ENCODE data around the gene ERCC6L2.

DNA sequence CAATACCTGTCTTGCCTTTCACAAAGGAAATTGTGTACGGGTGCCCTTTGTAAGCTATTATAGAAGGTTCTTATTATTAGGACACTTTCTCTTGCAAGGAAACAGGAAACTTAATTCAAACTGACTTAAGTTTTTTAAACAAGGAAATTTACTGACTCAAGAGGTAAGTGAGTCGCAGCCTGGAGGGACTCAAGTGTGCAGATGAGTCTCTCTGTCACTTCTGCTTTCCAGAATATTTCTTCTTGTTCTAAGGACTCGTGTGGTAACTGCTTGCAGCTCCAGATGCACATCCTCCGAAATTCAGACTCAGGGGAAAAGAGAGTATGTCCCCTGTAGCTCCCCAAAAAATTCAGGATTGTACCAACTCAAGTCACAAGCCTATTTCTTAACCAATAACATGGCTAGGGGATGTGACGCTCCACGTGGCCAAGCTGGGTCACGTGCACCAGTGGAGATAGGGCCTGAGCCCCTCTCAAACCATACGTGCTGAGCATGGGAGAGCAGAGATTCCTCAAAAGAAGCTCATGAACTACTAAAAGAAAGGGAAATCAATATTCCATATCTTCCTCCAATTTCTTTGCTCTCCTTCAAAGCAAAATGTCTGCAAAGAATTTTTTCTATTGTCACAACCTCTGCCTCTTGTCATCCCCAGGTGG is 49.2 kb upstream of the ERCC6L2 start:
- TF ChIP-seq, protein P1, sequence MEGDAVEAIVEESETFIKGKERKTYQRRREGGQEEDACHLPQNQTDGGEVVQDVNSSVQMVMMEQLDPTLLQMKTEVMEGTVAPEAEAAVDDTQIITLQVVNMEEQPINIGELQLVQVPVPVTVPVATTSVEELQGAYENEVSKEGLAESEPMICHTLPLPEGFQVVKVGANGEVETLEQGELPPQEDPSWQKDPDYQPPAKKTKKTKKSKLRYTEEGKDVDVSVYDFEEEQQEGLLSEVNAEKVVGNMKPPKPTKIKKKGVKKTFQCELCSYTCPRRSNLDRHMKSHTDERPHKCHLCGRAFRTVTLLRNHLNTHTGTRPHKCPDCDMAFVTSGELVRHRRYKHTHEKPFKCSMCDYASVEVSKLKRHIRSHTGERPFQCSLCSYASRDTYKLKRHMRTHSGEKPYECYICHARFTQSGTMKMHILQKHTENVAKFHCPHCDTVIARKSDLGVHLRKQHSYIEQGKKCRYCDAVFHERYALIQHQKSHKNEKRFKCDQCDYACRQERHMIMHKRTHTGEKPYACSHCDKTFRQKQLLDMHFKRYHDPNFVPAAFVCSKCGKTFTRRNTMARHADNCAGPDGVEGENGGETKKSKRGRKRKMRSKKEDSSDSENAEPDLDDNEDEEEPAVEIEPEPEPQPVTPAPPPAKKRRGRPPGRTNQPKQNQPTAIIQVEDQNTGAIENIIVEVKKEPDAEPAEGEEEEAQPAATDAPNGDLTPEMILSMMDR (IDR thresholded peaks at IDR 0.05; ENCODE audit: poor library complexity, severe bottlenecking) = no peak
- no peak for TF ChIP-seq TAF1 (IDR thresholded peaks at IDR 0.05; ENCODE audit: low read depth)
- TF ChIP-seq POLR2AphosphoS5 (IDR thresholded peaks at IDR 0.05) = no peak
- no peak for TF ChIP-seq EZH2 (IDR thresholded peaks at IDR 0.05; ENCODE audit: borderline replicate concordance, insufficient read depth, low read length, poor library complexity, severe bottlenecking)
- TF ChIP-seq, protein P2, sequence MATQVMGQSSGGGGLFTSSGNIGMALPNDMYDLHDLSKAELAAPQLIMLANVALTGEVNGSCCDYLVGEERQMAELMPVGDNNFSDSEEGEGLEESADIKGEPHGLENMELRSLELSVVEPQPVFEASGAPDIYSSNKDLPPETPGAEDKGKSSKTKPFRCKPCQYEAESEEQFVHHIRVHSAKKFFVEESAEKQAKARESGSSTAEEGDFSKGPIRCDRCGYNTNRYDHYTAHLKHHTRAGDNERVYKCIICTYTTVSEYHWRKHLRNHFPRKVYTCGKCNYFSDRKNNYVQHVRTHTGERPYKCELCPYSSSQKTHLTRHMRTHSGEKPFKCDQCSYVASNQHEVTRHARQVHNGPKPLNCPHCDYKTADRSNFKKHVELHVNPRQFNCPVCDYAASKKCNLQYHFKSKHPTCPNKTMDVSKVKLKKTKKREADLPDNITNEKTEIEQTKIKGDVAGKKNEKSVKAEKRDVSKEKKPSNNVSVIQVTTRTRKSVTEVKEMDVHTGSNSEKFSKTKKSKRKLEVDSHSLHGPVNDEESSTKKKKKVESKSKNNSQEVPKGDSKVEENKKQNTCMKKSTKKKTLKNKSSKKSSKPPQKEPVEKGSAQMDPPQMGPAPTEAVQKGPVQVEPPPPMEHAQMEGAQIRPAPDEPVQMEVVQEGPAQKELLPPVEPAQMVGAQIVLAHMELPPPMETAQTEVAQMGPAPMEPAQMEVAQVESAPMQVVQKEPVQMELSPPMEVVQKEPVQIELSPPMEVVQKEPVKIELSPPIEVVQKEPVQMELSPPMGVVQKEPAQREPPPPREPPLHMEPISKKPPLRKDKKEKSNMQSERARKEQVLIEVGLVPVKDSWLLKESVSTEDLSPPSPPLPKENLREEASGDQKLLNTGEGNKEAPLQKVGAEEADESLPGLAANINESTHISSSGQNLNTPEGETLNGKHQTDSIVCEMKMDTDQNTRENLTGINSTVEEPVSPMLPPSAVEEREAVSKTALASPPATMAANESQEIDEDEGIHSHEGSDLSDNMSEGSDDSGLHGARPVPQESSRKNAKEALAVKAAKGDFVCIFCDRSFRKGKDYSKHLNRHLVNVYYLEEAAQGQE (IDR thresholded peaks at IDR 0.05; ENCODE audit: borderline replicate concordance) = no peak

Data from neural cell (in vitro differentiated cells).